ENCODE data around the gene SDHD. TPM values are rescaled to one million over a fixed set of nuclear protein-coding genes. Genes with fewer than 3 reads are reported as not detected.

SDHD gene
- total and polyA plus RNA-seq, 9 of the 15 experiments (the other 6 are each of a cell fraction or from before 2014, with no cell fraction given), result 150 to 1,225 (median 215) TPM

DNA sequence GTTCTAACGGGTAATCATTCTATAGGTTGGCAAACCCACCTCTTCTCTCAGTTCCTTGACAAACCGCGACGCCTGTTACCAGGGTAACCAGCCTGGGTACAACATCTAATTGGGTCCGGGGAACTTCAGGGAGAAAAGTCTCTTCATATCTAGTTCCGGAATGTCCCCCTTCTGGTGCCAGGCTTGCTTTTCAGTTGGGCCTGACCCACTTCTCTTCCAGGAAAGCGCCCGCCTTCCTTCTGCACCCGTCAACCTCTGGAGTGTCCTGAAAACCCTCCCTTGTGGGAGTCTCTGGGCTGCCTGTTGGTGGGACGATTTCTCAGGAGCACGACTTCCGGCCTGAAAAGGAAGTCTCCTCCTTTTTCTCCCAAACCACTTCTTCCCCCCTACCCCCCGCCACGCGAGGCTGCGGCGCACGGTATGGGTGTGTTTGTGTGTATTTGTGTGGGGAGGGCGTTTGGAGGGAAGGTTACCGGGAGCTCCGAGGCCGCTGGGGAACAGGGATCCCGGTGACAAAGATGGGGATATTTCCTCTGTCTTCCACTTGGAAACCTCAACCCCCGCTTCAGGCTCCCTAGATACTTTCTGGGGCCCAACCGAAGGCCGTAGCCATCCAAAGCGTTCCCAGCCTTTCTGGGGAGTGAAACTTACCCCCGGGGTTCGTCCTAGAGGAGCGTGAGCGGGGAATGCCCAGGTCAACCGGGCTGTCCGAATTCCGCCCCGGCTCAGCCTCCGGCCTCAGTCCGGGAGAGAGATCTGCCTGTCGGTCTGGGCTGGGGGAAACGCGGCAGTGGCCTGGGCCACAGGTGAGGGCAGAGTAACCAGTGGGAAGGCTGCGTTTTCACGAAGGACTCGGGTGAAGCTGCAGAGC is 12.5 kb upstream of the SDHD start, which contains the start of the genes NKAPD1 and PIH1D2 (continued):
- TF ChIP-seq, protein P1, sequence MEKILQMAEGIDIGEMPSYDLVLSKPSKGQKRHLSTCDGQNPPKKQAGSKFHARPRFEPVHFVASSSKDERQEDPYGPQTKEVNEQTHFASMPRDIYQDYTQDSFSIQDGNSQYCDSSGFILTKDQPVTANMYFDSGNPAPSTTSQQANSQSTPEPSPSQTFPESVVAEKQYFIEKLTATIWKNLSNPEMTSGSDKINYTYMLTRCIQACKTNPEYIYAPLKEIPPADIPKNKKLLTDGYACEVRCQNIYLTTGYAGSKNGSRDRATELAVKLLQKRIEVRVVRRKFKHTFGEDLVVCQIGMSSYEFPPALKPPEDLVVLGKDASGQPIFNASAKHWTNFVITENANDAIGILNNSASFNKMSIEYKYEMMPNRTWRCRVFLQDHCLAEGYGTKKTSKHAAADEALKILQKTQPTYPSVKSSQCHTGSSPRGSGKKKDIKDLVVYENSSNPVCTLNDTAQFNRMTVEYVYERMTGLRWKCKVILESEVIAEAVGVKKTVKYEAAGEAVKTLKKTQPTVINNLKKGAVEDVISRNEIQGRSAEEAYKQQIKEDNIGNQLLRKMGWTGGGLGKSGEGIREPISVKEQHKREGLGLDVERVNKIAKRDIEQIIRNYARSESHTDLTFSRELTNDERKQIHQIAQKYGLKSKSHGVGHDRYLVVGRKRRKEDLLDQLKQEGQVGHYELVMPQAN (IDR thresholded peaks at IDR 0.05; ENCODE audit: borderline replicate concordance), result peak; percentile 93
- TF ChIP-seq TCFL5 (CRISPR knock-in tag; conservative IDR thresholded peaks at IDR 0.05), result no peak
- peak; percentile 63; the same call in 1 of the 2 replicates for TF ChIP-seq RNF2 (IDR thresholded peaks at IDR 0.05)
- TF ChIP-seq LEF1 (IDR thresholded peaks at IDR 0.05), result peak; percentile 83
- TF ChIP-seq NCOA1 (IDR thresholded peaks at IDR 0.05; ENCODE audit: low read depth), result peak; percentile 100
- TF ChIP-seq, protein P2, sequence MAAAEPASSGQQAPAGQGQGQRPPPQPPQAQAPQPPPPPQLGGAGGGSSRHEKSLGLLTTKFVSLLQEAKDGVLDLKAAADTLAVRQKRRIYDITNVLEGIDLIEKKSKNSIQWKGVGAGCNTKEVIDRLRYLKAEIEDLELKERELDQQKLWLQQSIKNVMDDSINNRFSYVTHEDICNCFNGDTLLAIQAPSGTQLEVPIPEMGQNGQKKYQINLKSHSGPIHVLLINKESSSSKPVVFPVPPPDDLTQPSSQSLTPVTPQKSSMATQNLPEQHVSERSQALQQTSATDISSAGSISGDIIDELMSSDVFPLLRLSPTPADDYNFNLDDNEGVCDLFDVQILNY (CRISPR knock-in tag; IDR thresholded peaks at IDR 0.05), result no peak
- TF ChIP-seq ARID2 (IDR thresholded peaks at IDR 0.05), result no peak
- TF ChIP-seq ZBTB17 (CRISPR knock-in tag; IDR thresholded peaks at IDR 0.05), result 0 out of 2 replicates have a peak, but pooled peaks have one; percentile 21
- TF ChIP-seq, protein P3, sequence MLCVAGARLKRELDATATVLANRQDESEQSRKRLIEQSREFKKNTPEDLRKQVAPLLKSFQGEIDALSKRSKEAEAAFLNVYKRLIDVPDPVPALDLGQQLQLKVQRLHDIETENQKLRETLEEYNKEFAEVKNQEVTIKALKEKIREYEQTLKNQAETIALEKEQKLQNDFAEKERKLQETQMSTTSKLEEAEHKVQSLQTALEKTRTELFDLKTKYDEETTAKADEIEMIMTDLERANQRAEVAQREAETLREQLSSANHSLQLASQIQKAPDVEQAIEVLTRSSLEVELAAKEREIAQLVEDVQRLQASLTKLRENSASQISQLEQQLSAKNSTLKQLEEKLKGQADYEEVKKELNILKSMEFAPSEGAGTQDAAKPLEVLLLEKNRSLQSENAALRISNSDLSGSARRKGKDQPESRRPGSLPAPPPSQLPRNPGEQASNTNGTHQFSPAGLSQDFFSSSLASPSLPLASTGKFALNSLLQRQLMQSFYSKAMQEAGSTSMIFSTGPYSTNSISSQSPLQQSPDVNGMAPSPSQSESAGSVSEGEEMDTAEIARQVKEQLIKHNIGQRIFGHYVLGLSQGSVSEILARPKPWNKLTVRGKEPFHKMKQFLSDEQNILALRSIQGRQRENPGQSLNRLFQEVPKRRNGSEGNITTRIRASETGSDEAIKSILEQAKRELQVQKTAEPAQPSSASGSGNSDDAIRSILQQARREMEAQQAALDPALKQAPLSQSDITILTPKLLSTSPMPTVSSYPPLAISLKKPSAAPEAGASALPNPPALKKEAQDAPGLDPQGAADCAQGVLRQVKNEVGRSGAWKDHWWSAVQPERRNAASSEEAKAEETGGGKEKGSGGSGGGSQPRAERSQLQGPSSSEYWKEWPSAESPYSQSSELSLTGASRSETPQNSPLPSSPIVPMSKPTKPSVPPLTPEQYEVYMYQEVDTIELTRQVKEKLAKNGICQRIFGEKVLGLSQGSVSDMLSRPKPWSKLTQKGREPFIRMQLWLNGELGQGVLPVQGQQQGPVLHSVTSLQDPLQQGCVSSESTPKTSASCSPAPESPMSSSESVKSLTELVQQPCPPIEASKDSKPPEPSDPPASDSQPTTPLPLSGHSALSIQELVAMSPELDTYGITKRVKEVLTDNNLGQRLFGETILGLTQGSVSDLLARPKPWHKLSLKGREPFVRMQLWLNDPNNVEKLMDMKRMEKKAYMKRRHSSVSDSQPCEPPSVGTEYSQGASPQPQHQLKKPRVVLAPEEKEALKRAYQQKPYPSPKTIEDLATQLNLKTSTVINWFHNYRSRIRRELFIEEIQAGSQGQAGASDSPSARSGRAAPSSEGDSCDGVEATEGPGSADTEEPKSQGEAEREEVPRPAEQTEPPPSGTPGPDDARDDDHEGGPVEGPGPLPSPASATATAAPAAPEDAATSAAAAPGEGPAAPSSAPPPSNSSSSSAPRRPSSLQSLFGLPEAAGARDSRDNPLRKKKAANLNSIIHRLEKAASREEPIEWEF (CRISPR knock-in tag; IDR thresholded peaks at IDR 0.05), result no peak
- TF ChIP-seq PTBP1 (IDR thresholded peaks at IDR 0.05; ENCODE audit: low read depth, low read length), result no peak
- TF ChIP-seq, protein P4, sequence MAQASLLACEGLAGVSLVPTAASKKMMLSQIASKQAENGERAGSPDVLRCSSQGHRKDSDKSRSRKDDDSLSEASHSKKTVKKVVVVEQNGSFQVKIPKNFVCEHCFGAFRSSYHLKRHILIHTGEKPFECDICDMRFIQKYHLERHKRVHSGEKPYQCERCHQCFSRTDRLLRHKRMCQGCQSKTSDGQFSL (CRISPR knock-in tag; IDR thresholded peaks at IDR 0.05), result no peak
- TF ChIP-seq, protein P4 (tag; IDR thresholded peaks at IDR 0.05), result no peak
- no peak for TF ChIP-seq ZNF316 (IDR thresholded peaks at IDR 0.05)
- peak; percentile 89; the same call in 1 of the 2 replicates for TF ChIP-seq MTA3 (IDR thresholded peaks at IDR 0.05; ENCODE audit: borderline replicate concordance)
- TF ChIP-seq ARNT (IDR thresholded peaks at IDR 0.05), result peak; percentile 90 to 96; a peak in 3 of 4 replicates
- TF ChIP-seq, protein P5, sequence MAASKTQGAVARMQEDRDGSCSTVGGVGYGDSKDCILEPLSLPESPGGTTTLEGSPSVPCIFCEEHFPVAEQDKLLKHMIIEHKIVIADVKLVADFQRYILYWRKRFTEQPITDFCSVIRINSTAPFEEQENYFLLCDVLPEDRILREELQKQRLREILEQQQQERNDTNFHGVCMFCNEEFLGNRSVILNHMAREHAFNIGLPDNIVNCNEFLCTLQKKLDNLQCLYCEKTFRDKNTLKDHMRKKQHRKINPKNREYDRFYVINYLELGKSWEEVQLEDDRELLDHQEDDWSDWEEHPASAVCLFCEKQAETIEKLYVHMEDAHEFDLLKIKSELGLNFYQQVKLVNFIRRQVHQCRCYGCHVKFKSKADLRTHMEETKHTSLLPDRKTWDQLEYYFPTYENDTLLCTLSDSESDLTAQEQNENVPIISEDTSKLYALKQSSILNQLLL (CRISPR knock-in tag; IDR thresholded peaks at IDR 0.05; ENCODE audit: borderline replicate concordance), result no peak

All from K562 (cell line).